ENCODE data around the gene CLDN3. TPM values are rescaled to one million over a fixed set of nuclear protein-coding genes. Genes with fewer than 3 reads are reported as not detected.
A peak's percentile ranks its signal among the peaks of the same experiment; 100 is the strongest.

The CLDN3 gene
- total RNA-seq, 3 donors from 2014 or later, result 81.6 to 137 TPM; not detected in 1

GRCh38 chr7:73719806-73720169 lies 50.3 kb downstream of the CLDN3 start:
- TF ChIP-seq CTCF (IDR thresholded peaks at IDR 0.05) (no peak), POLR2A (IDR thresholded peaks at IDR 0.05) (no peak), POLR2AphosphoS5 (IDR thresholded peaks at IDR 0.05) (no peak)
- intact Hi-C loops (cut with DNase I; ENCODE audit: low total_unique reads), result loop anchor here (10.0 kb wide), 1 partner anchor 115 kb away; no protein-coding TSS in a partner anchor
- peaks cover 4 to 7% of the 10 kb centered on the region in 2 donors for H3K4me1 ChIP-seq
- no peaks in the 10 kb centered on the region for H3K27me3 ChIP-seq
- H3K36me3 ChIP-seq, result no peaks in the 10 kb centered on the region
- no peak overlapping the region for H3K27ac ChIP-seq
- DNase-seq (ENCODE audit: low spot score in 2 of 2), result no peak
- no peaks in the 10 kb centered on the region for H3K9me3 ChIP-seq
- H3K4me3 ChIP-seq, result peak overlapping the region; percentile 66 to 91 (median 83)

Other genes starting within 250 kb of the CLDN3 start
- gene BAZ1B, start 248.0 kb downstream of the CLDN3 start, total RNA-seq, result 10 to 100 TPM; 53.7 to 57.4 (median 56.3) TPM
- 10 to 100 TPM; 29.6 to 93.0 (median 40.6) TPM for gene BCL7B, start 212.6 kb downstream of the CLDN3 start, total RNA-seq
- gene TBL2, start 191.7 kb downstream of the CLDN3 start, total RNA-seq, result 10 to 100 TPM; 31.0 to 39.3 (median 32.1) TPM
- 100 to 1,000 TPM in 1 of 3 donors, 10 to 100 TPM in 2; 10.4 to 109 (median 21.3) TPM for gene MLXIPL, start 145.7 kb downstream of the CLDN3 start, total RNA-seq
- 1 to 10 TPM; 3.5 to 5.9 (median 3.8) TPM for gene VPS37D, start 102.4 kb downstream of the CLDN3 start, total RNA-seq
- gene DNAJC30, start 86.8 kb downstream of the CLDN3 start, total RNA-seq, result 1 to 10 TPM; 2.9 to 6.9 (median 4.6) TPM
- 10 to 100 TPM; 39.5 to 49.8 (median 41.0) TPM for gene BUD23, start 86.7 kb downstream of the CLDN3 start, total RNA-seq
- 1 to 10 TPM; 5.9 to 9.5 (median 8.5) TPM for gene STX1A, start 50.6 kb downstream of the CLDN3 start, total RNA-seq
- 10 to 100 TPM; 10.9 to 57.8 (median 36.4) TPM for gene ABHD11, start 31.5 kb downstream of the CLDN3 start, total RNA-seq
- 100 to 1,000 TPM in 2 of 3 donors, 1 to 10 TPM in 1; 3.8 to 379 (median 143) TPM for gene CLDN4, start 60.7 kb upstream of the CLDN3 start, total RNA-seq
- gene METTL27, start 72.2 kb upstream of the CLDN3 start, total RNA-seq, result 10 to 100 TPM in 1 of 3 donors, 1 to 10 TPM in 2; 1.6 to 10.6 (median 7.0) TPM
- gene TMEM270, start 90.9 kb upstream of the CLDN3 start, total RNA-seq, result not detected